Measurements from ENCODE around the gene STK11IP. TPM values are rescaled to one million over a fixed set of nuclear protein-coding genes. Genes with fewer than 3 reads are reported as not detected.

STK11IP gene
- total and polyA plus RNA-seq, 9 of the 15 experiments (the other 6 are each of a cell fraction or from before 2014, with no cell fraction given): 0.52 to 21.7 (median 5.6) TPM

DNA sequence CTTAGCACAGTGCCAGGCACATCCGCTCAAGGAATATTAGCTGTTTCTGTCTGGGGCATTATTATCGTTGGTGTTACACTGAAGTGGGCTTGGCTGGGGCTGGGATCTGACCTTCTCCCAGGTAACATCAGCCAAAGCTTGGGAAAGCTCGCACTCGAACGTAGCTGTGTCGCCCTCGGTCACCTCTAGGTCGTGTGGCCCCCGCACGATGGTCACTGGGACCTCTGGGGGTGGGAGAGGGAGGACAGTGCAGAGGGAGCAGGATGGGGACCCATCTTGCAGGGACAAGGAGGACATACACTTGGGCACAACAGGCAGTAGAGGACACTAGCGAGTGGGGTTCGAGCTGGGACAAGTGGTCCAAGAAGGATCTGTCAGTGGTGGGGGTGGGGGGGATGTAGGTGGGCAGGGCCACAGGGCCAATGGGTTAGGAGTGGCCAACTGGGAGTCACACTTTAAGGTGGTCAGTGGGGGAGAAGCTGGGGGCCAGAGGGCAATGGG lies 44.1 kb upstream of the STK11IP start (continued):
- TF ChIP-seq, protein P1, sequence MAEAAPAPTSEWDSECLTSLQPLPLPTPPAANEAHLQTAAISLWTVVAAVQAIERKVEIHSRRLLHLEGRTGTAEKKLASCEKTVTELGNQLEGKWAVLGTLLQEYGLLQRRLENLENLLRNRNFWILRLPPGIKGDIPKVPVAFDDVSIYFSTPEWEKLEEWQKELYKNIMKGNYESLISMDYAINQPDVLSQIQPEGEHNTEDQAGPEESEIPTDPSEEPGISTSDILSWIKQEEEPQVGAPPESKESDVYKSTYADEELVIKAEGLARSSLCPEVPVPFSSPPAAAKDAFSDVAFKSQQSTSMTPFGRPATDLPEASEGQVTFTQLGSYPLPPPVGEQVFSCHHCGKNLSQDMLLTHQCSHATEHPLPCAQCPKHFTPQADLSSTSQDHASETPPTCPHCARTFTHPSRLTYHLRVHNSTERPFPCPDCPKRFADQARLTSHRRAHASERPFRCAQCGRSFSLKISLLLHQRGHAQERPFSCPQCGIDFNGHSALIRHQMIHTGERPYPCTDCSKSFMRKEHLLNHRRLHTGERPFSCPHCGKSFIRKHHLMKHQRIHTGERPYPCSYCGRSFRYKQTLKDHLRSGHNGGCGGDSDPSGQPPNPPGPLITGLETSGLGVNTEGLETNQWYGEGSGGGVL (CRISPR knock-in tag; IDR thresholded peaks at IDR 0.05): no peak
- TF ChIP-seq, protein P2, sequence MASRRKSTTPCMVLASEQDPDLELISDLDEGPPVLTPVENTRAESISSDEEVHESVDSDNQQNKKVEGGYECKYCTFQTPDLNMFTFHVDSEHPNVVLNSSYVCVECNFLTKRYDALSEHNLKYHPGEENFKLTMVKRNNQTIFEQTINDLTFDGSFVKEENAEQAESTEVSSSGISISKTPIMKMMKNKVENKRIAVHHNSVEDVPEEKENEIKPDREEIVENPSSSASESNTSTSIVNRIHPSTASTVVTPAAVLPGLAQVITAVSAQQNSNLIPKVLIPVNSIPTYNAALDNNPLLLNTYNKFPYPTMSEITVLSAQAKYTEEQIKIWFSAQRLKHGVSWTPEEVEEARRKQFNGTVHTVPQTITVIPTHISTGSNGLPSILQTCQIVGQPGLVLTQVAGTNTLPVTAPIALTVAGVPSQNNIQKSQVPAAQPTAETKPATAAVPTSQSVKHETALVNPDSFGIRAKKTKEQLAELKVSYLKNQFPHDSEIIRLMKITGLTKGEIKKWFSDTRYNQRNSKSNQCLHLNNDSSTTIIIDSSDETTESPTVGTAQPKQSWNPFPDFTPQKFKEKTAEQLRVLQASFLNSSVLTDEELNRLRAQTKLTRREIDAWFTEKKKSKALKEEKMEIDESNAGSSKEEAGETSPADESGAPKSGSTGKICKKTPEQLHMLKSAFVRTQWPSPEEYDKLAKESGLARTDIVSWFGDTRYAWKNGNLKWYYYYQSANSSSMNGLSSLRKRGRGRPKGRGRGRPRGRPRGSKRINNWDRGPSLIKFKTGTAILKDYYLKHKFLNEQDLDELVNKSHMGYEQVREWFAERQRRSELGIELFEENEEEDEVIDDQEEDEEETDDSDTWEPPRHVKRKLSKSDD (conservative IDR thresholded peaks at IDR 0.05; ENCODE audit: low read length): no peak
- no peak for TF ChIP-seq ESRRB (CRISPR knock-in tag; IDR thresholded peaks at IDR 0.05; ENCODE audit: borderline replicate concordance)
- no peak for TF ChIP-seq SLC30A9 (CRISPR knock-in tag; IDR thresholded peaks at IDR 0.05)

DNA sequence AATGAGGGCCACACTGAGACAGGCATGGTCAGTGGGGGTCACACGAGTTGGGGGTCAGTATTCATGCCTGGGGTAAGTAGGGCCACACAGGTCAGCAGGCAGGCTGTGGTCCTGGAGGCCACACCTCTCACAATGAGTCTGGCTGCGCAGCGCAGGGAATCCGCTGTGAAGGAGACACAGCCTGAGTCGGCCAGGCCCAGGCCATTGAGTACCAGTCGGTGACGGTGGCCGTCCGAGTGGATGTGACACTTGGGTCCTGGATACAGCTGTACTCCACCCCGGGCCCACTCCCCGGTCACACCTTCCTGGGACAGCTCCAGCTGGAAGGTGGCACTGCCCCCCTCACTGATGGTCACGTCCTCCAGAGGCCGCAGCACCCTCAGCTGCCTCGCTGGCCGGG lies 43.3 kb upstream of the STK11IP start:
- no TSS peak for BruUV-seq (replicated peaks)
- intact Hi-C loops (cut with micrococcal nuclease) (no loop called here), in situ Hi-C loops (cut with MboI) (no loop called here)
- DNase-seq (ENCODE audit: extremely low read depth in 1 of 4, low spot score in 3 of 4) (no peak), ATAC-seq (no peak), FAIRE-seq (no peak)
- Histone ChIP-seq H4K20me1 (replicated peaks; ENCODE audit: control insufficient read depth, insufficient read depth, low read length) (no peaks in the 10 kb centered on the region), H3K27me3 (ENCODE audit: control insufficient read depth in 2 of 2, insufficient read depth in 2 of 2, low read length in 2 of 2) (peaks cover 0 to 8% of the 10 kb centered on the region in 2 experiments; a peak in 3 of 5 replicates), H2AFZ (ENCODE audit: low read depth, low read length) (no peak overlapping the region), H3K9me1 (ENCODE audit: control insufficient read depth, insufficient read depth, low read length) (no peaks in the 10 kb centered on the region), H3K4me2 (ENCODE audit: insufficient read depth, low read length) (no peak overlapping the region), H3K9me3 (replicated peaks; ENCODE audit: control insufficient read depth, insufficient read depth, low read depth, low read length) (no peaks in the 10 kb centered on the region), H3K27ac (ENCODE audit: extremely low read depth, low read depth, low read length) (no peak overlapping the region), H3K79me2 (ENCODE audit: control insufficient read depth, insufficient read depth, low read length) (no peaks in the 10 kb centered on the region), H3K9ac (ENCODE audit: insufficient read depth in 1 of 2, low read depth in 2 of 2, low read length in 2 of 2) (0 out of 4 replicates have a peak overlapping the region, but pooled peaks of 1 of the 2 experiments have one; percentile 17), H3K36me3 (ENCODE audit: control insufficient read depth, insufficient read depth, low read length) (no peaks in the 10 kb centered on the region), H3K4me1 (replicated peaks in 1 of 2; ENCODE audit: control insufficient read depth in 2 of 2, insufficient read depth in 2 of 2, low read length in 2 of 2) (peaks cover 4 to 50% of the 10 kb centered on the region in 2 experiments; a peak in 3 of 5 replicates), H3K4me3 (no peak overlapping the region)
- POLR2A ChIA-PET: no interaction called here
- CTCF ChIA-PET (ENCODE audit: low intra/inter-chr PET ratio): no interaction called here
- WGBS (ENCODE audit: insufficient coverage, low coverage, missing lambda C conversion rate): 58% methylated on average over 10 of the region's 15 CpGs
- no peak for TF ChIP-seq L3MBTL2 (IDR thresholded peaks at IDR 0.05)
- TF ChIP-seq, protein P3, sequence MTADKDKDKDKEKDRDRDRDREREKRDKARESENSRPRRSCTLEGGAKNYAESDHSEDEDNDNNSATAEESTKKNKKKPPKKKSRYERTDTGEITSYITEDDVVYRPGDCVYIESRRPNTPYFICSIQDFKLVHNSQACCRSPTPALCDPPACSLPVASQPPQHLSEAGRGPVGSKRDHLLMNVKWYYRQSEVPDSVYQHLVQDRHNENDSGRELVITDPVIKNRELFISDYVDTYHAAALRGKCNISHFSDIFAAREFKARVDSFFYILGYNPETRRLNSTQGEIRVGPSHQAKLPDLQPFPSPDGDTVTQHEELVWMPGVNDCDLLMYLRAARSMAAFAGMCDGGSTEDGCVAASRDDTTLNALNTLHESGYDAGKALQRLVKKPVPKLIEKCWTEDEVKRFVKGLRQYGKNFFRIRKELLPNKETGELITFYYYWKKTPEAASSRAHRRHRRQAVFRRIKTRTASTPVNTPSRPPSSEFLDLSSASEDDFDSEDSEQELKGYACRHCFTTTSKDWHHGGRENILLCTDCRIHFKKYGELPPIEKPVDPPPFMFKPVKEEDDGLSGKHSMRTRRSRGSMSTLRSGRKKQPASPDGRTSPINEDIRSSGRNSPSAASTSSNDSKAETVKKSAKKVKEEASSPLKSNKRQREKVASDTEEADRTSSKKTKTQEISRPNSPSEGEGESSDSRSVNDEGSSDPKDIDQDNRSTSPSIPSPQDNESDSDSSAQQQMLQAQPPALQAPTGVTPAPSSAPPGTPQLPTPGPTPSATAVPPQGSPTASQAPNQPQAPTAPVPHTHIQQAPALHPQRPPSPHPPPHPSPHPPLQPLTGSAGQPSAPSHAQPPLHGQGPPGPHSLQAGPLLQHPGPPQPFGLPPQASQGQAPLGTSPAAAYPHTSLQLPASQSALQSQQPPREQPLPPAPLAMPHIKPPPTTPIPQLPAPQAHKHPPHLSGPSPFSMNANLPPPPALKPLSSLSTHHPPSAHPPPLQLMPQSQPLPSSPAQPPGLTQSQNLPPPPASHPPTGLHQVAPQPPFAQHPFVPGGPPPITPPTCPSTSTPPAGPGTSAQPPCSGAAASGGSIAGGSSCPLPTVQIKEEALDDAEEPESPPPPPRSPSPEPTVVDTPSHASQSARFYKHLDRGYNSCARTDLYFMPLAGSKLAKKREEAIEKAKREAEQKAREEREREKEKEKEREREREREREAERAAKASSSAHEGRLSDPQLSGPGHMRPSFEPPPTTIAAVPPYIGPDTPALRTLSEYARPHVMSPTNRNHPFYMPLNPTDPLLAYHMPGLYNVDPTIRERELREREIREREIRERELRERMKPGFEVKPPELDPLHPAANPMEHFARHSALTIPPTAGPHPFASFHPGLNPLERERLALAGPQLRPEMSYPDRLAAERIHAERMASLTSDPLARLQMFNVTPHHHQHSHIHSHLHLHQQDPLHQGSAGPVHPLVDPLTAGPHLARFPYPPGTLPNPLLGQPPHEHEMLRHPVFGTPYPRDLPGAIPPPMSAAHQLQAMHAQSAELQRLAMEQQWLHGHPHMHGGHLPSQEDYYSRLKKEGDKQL (CRISPR knock-in tag; IDR thresholded peaks at IDR 0.05; ENCODE audit: borderline replicate concordance): no peak
- no peak for TF ChIP-seq MTA1 (IDR thresholded peaks at IDR 0.05; ENCODE audit: borderline replicate concordance)
- no peak for TF ChIP-seq NFE2 (IDR thresholded peaks at IDR 0.05; ENCODE audit: low read depth)
- TF ChIP-seq ZNF232 (CRISPR knock-in tag; IDR thresholded peaks at IDR 0.05): no peak
- TF ChIP-seq POLR2H (tag; IDR thresholded peaks at IDR 0.05; ENCODE audit: low read depth): no peak
- no peak for TF ChIP-seq ASH1L (IDR thresholded peaks at IDR 0.05; ENCODE audit: borderline replicate concordance, low read depth, partially characterized antibody)

Measured in K562 (cell line).